GM19025 (cell line): ENCODE measurements around the gene OSM.
"Not testable (repeated sequence)": the region's sequence is repeated elsewhere in the genome, so short reads cannot be mapped to it uniquely, and the experiment has no call there.

Experiments used
- ATAC-seq: cut with Tn5 transposase; IDR thresholded peaks from one replicate; pipeline ENCODE4 v1.9.1; 2021; ENCODE audit warnings: mild to moderate bottlenecking, low read depth, moderate library complexity; ENCODE audit not compliant: unreplicated experiment

The OSM gene

GRCh38 chr22:30247561-30247960, 19.1 kb downstream of the OSM start:
- no peak for ATAC-seq

GRCh38 chr22:30246814-30247376, 19.8 kb downstream of the OSM start:
- no peak for ATAC-seq

- no peak for ATAC-seq
Measured at GRCh38 chr22:30245985-30246813, 20.5 kb downstream of the OSM start, which contains the start of gene LIF. LIF (minus strand) TSS chr22:30246759; CDS start chr22:30246695, 64 bp downstream.

- no peak for ATAC-seq
Measured at GRCh38 chr22:30245181-30245984, 21.3 kb downstream of the OSM start.

- no peak for ATAC-seq
Measured at GRCh38 chr22:30244641-30245040, 22.0 kb downstream of the OSM start.

- no peak for ATAC-seq
Measured at GRCh38 chr22:30244066-30244465, 22.6 kb downstream of the OSM start.

- ATAC-seq = no peak
Measured at GRCh38 chr22:30243661-30244060, 23.0 kb downstream of the OSM start.

- no peak for ATAC-seq
Measured at GRCh38 chr22:30241576-30242371, 24.9 kb downstream of the OSM start.

- ATAC-seq = no peak
Measured at GRCh38 chr22:30240541-30241417, 25.9 kb downstream of the OSM start.

GRCh38 chr22:30239488-30240405, 26.9 kb downstream of the OSM start:
- ATAC-seq = no peak

GRCh38 chr22:30238661-30239487, 27.8 kb downstream of the OSM start:
- ATAC-seq = no peak

- ATAC-seq = no peak
Measured at GRCh38 chr22:30238136-30238535, 28.5 kb downstream of the OSM start.

GRCh38 chr22:30236875-30237274, 29.8 kb downstream of the OSM start:
- ATAC-seq = no peak

- no peak for ATAC-seq
Measured at GRCh38 chr22:30235687-30236170, 30.9 kb downstream of the OSM start.

- ATAC-seq = no peak
Measured at GRCh38 chr22:30234786-30235470, 31.7 kb downstream of the OSM start.

- ATAC-seq = not testable (repeated sequence)
Measured at GRCh38 chr22:30234325-30234724, 32.3 kb downstream of the OSM start.

- no peak for ATAC-seq
Measured at GRCh38 chr22:30233582-30233981, 33.1 kb downstream of the OSM start.
